GM21423 (cell line): ENCODE data around the gene ITPK1.
"Not testable (repeated sequence)": the region's sequence is repeated elsewhere in the genome, so short reads cannot be mapped to it uniquely, and the experiment has no call there.

Experiments
- ATAC-seq: cut with Tn5 transposase; IDR thresholded peaks from one replicate; pipeline ENCODE4 v1.9.1; 2021; ENCODE audit warnings: mild to moderate bottlenecking, moderate library complexity; ENCODE audit not compliant: unreplicated experiment

Gene ITPK1

DNA sequence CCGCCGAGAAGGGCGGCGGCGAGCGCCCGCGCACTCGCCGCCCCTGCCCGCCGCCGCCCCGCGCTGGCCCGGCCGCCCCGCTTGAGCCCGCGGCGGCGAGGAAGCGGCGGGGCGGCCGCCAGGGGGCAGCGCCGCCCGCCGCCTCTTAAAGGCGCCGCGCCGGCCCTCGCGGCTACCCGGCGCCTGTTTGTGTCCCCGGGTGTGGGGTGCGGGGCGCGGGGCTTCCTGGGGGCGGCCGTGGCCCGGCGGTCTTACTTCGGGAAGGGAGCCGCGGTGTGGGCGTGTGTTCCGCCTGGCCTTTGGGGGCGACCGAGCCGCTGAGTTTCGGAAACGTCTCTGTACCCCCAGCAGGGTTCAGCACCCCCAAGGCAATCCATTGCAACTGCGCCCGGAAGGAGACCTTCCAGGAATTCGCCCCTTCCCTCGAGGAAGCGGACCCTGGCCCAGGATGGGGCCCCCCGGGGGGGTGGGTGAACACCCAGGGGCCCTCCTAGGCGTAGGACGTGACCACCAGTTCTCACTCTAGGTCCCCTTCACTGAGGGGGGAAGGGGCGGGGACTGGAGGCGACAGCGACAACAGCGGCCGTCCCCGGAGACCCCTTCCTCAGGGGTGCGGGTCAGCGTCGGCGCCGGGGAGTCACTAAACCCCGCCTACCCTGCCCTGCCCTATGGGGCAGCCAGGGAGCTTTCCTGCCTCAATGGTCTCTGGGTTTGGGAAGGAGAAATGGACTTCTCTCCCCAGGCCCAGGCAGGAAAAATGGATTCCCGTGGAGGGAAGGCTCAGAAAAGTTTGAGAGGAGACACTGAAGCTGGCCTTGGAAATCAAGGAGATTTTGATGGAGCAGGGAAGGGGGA lies at the start of gene ITPK1:
ITPK1 (minus strand) TSS at position 105 of the 855 bp plus-strand sequence. CDS start 762 bp downstream, outside the sequence.
- peak; percentile 47 for ATAC-seq

DNA sequence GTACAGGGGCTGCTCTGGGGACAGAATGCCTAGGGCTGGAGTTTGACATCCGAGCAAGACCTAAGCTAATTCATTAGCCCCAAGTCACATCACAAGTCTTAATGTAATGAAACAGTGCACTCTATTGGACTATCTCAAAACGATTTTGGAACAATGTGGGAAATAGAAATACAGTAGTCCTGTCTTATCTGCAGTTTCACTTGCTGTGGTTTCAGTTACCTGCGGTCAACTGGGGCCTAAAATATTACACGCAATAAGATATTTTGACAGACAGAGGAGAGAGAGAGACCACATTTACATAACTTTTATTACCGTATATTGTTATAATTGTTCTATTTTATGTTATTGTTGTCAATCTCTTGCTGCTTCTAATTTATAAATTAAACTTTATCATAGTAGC lies 47.8 kb upstream of the ITPK1 start:
- ATAC-seq, result no peak

DNA sequence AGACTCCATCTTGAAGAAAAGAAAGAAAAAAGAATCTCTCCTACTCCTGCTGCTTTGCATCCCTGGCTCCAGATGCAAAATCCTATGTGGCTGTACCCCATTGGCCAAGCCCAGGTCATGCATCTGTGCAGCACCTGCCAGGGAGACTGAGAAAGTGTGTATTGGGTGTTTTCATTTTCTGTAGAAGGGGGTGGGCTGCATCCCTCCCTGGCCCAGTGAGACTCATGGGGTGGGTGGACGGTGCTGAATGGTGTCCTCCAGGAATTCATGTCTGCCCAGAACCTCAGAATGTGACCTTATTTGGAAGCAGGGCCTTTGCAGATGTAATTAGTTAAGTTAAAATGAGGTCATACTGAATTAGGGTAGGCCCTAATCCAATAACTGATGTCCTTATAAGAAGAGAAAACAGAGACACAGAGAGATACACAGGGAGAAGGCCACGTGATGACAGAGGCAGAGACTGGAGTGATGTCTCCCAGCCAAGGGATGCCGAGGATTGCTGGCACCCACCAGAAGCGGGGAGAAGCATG lies 45.8 kb upstream of the ITPK1 start:
- ATAC-seq, result no peak

DNA sequence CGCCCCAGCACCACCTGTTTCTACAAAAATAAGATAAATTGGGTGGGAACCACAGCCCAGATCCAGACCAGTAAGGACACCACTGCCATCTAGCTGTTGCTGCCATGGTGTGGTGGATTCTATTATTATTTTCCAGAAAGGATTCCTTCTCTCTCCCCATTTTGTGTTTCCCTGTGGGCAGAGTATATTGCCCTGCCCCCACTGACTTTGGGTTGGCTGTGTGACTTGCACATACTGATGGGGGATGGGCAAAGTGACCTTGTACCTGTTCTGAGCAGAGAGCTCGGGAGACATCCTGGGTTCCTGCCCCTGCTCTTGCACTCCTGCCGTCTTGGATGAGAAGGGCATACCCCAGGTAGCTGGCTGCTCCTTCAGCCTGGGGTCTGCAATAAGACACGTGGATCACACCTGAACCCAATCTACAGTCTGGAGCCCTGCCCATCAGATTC lies 44.7 kb upstream of the ITPK1 start:
- ATAC-seq, result no peak

DNA sequence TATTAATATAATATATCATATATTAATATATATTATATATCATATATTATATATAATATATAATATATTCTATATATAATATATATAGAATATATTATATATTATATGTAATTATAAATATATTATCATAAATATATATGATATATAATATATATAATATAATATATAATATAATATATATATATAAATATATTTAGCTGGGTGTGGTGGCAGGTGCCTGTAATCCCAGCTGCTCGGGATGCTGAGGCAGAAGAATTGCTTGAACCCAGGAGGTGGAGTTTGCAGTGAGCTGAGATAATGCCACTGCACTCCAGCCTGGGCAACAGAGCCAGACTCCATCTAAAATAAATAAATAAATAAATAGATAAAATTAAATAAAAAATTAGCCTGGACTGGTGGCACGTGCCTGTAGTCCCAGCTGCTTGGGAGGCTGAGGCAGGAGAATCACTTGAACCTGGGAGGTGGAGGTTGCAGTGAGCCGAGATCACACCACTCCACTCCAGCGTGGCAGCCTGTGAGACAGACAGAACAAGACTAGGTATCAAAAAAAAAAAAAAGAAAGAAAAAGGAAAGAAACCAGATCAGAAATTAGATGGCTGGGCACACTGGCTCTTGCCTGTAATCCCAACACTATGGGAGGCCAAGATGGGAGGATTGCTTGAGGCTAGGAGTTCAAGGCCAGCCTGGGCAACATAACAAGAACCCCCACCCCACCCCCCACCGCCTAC lies 44.1 kb upstream of the ITPK1 start:
- ATAC-seq, result not testable (repeated sequence)

DNA sequence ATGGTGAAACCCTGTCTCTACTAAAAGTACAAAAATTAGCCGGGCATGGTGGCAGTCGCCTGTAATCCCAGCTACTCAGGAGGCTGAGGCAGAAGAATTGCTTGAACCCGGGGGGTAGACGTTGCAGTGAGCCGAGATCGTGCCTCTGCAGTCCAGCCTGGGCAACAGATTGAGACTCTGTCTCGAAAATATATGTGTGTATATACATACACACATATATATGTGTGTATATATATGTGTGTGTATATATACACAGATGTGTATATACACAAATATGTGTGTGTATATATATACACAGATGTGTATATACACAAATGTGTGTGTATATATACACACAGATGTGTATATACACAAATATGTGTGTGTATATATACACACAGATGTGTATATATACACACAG lies 42.6 kb upstream of the ITPK1 start:
- ATAC-seq, result not testable (repeated sequence)

DNA sequence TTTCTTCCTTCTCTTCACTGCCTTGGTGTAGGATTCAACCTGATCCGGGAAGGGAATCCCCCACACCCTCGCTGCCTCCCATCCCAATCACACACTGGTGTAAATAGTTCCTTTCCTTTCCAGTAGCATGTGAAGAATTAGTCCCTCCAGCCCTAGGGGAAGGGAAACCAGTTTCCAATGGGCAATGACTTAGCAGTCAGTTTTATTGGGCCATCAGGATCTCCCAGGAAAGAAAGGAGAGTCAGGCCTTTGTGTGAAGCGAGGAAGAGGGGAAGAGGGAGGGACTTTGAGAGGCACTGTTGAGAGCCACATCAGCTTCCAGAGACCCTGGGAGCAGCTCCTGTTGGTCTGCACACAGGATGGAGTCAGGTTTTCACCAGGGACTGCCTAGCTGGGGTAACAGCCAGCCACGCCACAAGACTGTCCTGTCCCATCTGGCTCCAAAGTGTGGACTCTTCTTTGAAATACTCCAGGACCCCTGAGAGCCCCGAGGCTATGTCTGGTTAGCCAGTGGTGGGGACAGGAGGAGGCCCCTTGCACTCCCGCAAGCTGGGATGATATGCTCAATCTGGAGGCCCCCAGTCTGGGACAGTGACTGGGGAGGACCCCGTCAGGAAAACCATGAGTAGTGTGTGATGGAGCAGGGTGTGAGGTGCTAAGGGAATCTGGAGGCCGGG lies 41.1 kb upstream of the ITPK1 start:
- ATAC-seq, result no peak

DNA sequence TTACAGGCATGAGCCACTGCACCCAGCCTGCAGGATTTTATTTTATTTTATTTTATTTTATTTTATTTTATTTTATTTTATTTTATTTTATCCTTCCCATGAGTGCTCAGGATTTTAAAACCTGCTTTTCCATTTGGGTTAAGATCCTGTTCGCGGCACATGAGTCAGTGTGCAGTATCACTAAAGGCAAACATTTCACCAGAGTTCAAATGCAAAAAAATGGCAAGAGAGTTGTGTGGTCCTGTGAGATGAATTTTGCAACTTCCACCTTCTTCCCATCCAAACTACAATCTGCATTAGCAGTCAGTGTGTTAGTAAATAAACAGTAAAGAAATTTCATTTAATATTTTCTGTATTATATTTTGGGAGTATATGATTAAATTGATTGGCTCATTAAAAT lies 39.9 kb upstream of the ITPK1 start:
- no peak for ATAC-seq

DNA sequence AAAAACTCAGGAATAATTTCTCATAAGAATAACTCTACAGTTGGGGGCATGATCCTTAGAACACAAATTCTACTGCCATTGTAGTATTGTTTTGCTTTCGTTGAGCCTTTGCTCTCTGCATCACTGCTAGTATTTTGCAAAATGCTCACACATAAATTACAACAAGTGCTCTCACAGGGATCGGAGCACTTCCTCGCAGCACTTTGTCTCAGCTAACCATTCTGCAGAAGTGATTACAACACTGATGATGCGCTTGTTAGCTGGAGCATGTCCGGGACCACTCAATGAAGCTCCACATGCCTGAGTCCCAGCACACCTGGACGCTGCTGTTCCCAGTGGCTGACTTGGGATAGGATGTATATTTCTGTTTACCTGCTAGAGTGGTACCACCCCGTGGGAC lies 37.4 kb upstream of the ITPK1 start:
- ATAC-seq, result no peak

DNA sequence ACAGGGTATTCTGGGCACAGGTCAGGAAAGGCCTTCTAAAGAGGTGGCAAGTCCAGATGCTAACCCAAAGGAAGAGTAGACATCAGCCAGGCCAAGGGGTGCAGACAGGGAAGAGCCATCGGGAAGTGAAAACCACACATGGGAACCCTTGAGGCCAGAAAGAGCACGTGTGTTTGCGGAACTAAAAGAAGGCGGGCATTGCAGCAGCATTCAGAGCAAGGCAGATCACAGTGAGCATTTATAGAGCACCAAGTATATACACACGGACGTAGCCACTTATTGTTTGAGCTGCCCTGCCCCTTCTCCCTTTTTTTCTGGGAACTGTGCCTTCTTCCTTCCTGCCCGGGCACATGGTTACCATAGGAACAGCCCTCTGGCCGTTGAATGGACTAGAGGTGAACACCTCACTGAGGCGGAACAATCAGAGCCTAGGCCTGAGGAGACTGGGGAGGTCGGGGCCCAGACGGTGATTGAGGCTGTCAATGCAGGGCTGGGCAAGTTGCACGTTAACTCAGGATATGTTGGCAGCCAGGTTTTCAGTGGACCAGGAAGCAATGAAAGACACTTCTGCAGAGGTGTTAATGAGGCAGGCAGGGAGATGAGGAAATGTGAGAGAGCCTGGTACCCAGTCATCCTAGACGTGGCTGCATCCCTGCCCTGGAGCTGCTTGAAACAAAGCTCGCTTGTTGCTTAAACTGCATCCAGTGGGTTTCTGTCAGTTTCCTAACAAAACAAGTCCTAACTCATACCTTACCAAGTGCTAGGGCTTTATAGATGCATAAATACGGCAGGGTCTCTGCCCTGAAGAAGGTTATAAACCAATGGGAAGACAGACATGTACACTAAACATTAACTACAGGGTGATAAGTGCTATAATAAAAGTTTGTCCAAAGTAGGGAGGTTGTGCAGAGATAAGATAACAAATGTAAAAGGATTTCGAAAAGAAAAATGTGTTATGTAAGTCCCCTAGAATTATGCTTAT lies 34.8 kb upstream of the ITPK1 start:
- ATAC-seq, result no peak

DNA sequence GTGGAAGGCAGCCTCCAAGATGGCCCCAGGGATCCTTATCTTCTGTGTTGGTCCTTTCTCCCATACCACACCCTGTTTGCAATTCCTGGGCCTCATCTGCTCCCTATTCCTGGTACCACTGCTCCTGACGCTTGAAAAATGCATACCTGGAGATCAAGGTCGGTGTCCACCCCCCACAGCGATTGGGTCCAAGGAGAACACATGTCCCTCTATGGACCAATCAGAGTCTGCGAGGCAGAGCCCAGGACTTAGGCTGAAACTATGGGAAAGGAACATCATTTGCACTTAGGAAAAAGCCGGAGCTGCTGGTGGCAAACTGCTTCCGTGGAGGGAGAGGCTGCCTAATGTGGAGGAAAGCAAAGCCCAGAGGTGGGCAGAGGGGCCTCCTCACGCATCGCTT lies 33.3 kb upstream of the ITPK1 start:
- ATAC-seq, result no peak

DNA sequence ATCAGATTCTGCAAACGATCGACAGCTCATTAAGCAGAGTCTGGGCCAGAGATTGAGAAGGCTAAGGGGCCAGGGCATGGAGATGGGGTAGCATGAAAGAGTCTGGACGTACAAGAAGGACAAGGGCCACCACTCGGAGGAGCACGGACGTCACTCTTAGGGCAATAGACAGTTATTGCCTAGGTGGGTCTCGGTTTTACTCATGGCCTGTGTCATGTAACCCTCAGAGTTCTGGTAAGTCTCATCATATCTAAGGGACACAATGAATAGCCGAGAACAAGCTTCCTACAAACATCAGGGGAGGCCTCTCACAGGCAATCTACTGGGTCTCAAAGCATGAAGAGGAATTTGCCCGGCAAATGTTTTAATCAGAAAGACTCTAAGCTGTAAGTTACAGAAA lies 30.4 kb upstream of the ITPK1 start:
- no peak for ATAC-seq

DNA sequence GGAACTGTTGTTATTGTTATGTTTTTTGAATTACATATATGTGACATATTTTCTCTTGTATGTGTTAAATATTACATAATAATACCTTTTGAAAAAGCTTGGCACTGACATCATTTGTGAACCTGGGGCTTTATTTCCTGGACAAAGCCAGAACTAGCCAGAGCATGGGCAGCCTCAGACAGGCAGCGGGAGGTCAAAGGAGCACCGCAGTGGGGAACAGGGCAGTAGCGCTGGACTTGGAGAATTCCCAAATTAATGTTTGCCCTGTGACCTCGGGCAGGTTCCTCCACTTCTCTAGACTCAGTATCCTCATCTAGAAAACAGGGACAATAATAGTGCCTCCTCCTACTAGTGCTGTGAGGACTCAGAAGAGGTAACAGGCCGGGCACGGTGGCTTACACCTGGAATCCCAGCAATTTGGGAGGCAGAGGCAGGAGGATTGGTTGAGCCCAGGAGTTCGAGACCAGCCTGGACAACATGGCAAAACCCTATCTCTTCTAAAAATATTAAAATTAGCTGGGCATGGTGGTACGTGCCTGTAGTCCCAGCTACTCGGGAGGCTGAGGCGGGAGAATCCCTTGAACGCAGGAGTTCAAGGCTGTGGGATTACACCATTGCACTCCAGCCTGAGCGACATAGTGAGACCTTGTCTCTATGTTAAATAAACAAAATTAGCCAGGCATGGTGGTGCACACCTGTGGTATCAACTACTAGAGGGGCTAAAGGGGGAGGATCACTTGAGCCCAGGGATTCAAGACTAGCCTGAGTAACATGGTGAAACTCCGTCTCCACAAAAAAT lies 27.3 kb upstream of the ITPK1 start:
- no peak for ATAC-seq

DNA sequence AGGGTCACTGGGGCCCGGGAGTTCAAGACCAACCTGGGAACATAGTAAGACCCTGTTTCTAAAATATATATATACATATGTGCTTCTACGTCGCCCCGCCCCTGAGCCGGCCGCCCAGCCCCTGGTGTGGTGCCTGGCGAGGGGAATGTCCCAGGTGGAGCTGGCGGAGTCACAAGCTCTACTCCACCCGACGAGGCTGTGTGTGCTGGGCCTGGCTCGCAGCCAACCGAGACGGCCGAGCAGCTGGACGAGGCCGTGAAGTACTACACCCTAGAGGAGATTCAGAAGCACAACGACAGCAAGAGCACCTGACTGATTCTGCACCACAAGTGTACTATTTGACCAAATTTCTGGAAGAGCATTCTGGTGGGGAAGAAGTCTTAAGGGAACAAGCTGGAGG lies 22.1 kb upstream of the ITPK1 start:
- ATAC-seq, result no peak

DNA sequence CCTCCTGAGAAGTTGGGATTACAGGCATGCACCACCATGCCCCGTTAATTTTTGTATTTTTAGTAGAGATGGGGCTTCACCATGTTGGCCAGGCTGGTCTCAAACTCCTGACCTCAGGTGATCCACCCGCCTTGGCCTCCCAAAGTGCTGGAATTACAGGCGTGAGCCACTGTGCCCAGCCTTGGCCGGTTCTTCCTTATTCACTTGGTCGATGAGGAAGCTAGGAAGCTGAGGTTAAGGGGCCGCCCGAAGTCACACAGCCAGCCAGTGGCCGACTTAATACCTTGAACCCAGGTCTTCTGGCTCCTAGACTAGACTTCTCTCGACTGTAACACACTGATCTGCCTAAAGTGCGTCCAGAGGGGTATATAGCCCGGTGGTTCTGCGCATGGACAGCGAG lies 20.8 kb upstream of the ITPK1 start:
- ATAC-seq, result not testable (repeated sequence)

DNA sequence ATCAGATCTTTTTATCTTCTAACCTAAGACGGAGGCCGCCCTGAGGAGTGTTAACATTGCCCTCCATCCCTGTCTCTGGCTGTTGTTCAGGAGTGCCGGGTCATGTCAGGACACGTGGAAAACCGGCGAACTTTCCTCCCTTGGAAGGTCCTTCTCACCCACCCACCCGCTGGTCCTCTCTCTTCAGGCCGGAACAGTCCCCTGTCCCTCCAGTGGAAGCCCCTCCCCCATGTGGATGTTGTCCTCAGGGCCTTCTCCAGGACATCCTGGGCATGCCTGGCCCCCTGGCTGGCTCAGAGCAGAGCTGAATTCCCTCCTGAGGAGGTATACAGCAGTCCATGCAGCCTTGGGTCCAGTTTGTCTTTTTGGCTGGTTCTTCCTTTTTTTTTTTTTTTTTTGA lies 20.3 kb upstream of the ITPK1 start:
- no peak for ATAC-seq

DNA sequence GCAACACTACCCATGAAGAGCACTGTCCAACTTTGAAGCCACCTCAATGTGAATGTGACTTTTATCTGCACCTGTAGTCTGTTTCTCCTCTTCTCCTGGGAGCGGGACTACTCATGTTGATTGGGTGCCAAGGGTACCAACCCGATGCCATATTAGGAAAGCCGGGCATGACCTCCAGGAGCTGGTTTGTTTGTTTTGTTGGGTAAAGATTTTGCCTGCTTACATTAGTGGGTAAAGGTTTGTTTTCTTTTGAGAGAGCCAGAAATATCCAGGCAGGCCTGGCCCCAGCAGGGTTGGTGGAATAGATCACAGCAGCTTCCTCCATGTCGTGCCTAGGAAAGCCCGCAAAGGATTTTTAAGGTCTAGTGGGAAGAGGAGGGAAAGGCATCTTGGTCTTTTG lies 19.7 kb upstream of the ITPK1 start:
- no peak for ATAC-seq

DNA sequence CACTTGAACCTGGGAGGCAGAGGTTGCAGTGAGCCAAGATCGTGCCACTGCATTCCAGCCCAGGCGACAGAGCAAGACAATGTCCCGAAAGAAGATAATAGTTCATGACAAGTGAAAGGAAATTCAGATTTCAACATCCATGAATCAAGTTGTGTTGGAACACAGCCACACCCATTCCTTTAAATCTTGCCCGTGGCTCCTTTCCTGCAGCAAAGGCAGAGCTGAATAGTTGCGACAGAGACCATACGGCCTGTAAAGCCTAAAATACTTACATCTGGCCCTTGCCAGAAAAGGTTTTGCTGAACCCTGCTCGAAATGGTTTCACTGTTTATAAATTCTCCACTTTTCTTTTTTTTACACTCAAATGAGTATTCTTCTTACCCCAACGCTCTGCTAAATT lies 17.7 kb upstream of the ITPK1 start:
- no peak for ATAC-seq

DNA sequence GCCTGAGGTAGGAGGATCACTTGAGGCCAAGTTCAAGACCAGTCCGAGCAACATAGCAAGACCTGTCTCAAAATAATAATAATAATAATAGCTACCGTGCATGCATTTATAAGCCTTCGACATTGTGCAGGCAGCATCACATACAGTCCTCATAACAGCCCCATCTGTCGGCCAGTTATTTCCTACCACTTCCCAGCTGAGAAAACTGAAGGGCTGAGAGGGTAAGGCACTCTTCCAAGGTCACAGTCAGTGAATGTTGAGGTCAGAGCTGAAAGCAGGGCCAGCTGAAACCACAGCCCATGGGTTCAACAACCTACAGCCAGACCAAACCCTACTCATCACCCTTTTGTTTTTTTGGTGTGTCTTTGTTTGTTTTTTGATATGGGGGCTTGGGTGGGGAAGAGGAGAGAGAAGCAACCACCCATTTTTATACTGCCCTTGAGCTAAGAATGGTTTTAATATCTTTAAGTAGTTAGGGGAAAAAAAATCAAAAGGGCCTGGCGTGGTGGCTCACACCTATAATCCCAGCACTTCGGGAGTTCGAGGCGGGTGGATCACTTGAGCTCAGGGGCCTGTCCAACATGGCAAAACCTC lies 16.8 kb upstream of the ITPK1 start:
- no peak for ATAC-seq
